Hematopoietic multipotent progenitor cell treated with erythropoietin and hydrocortisone succinate and interleukin-3 and kit ligand, for 17 days (in vitro differentiated cells): ENCODE data around the gene TECPR2.

Experiments used
- DNase-seq: peaks from one replicate; pipeline ENCODE4 v3.0.0-alpha.2; 2015; ENCODE audit warnings: low spot score

TECPR2 gene

GRCh38 chr14:102496958-102497744, 134.4 kb downstream of the TECPR2 start:
- no peak for DNase-seq

- DNase-seq: no peak
Observed at GRCh38 chr14:102497998-102498677, 135.4 kb downstream of the TECPR2 start.

GRCh38 chr14:102498678-102499265, 136.0 kb downstream of the TECPR2 start:
- no peak for DNase-seq

- no peak for DNase-seq
Observed at GRCh38 chr14:102499401-102500157, 136.8 kb downstream of the TECPR2 start.

GRCh38 chr14:102500158-102500662, 137.5 kb downstream of the TECPR2 start:
- DNase-seq: peak; percentile 61

- no peak for DNase-seq
Observed at GRCh38 chr14:102500713-102501112, 138.0 kb downstream of the TECPR2 start.

GRCh38 chr14:102501751-102502315, 139.1 kb downstream of the TECPR2 start:
- DNase-seq: no peak

- no peak for DNase-seq
Observed at GRCh38 chr14:102502571-102502970, 139.8 kb downstream of the TECPR2 start.

GRCh38 chr14:102503641-102504327, 141.0 kb downstream of the TECPR2 start:
- peak; percentile 69 for DNase-seq

- DNase-seq: peak; percentile 91
Observed at GRCh38 chr14:102504328-102504999, 141.7 kb downstream of the TECPR2 start.

- peak; percentile 50 for DNase-seq
Observed at GRCh38 chr14:102505000-102505619, 142.4 kb downstream of the TECPR2 start.

- no peak for DNase-seq
Observed at GRCh38 chr14:102505775-102506625, 143.3 kb downstream of the TECPR2 start.

- DNase-seq: no peak
Observed at GRCh38 chr14:102506626-102506925, 143.8 kb downstream of the TECPR2 start.

- DNase-seq: no peak
Observed at GRCh38 chr14:102507081-102507856, 144.5 kb downstream of the TECPR2 start.

GRCh38 chr14:102507857-102508312, 145.1 kb downstream of the TECPR2 start:
- DNase-seq: no peak

- peak; percentile 95 for DNase-seq
Observed at GRCh38 chr14:102508410-102508773, 145.7 kb downstream of the TECPR2 start.

- peak; percentile 87 for DNase-seq
Observed at GRCh38 chr14:102508774-102509745, 146.3 kb downstream of the TECPR2 start.
